Measurements from ENCODE around the gene DNAH1. TPM values are rescaled to one million over a fixed set of nuclear protein-coding genes. Genes with fewer than 3 reads are reported as not detected.

The DNAH1 gene
- total and polyA plus RNA-seq, 2 donors (not counting 1 experiment from before 2014, with no cell fraction given), result 47.2 to 59.2 TPM

- Histone ChIP-seq H3K79me2 (ENCODE audit: control insufficient read depth, insufficient read depth, low read length) (peaks cover 72% of the 10 kb centered on the region), H3K9ac (ENCODE audit: low read length) (no peak overlapping the region), H3K9me3 (ENCODE audit: control extremely low read depth in 1 of 3, control insufficient read depth in 2 of 3, insufficient read depth in 1 of 3, low read length in 2 of 3) (no peaks in the 10 kb centered on the region), H3K4me3 (ENCODE audit: control extremely low read depth in 1 of 5, extremely low read depth in 1 of 5, insufficient read depth in 1 of 5, low read depth in 2 of 5, low read length in 4 of 5) (no peak overlapping the region), H3K4me1 (ENCODE audit: control insufficient read depth in 2 of 2, insufficient read depth in 2 of 2, low read length in 2 of 2) (peaks cover 12 to 15% of the 10 kb centered on the region in 2 donors), H2AFZ (ENCODE audit: insufficient read depth, low read depth, low read length, poor library complexity, severe bottlenecking) (no peak overlapping the region), H3K4me2 (replicated peaks; ENCODE audit: low read depth, low read length, poor library complexity, severe bottlenecking) (no peak overlapping the region), H3K27ac (ENCODE audit: low read length in 2 of 2) (no peak overlapping the region), H4K20me1 (ENCODE audit: control insufficient read depth, insufficient read depth, low read length, poor library complexity, severe bottlenecking) (peaks cover 8% of the 10 kb centered on the region), H3K36me3 (replicated peaks in 1 of 2; ENCODE audit: control extremely low read depth in 1 of 2, control insufficient read depth in 1 of 2, extremely low read depth in 1 of 2, insufficient read depth in 2 of 2, low read length in 1 of 2) (peaks cover 0 to 36% of the 10 kb centered on the region in 2 experiments), H3K27me3 (replicated peaks in 1 of 4; ENCODE audit: control extremely low read depth in 1 of 4, control insufficient read depth in 3 of 4, insufficient read depth in 4 of 4, low read length in 3 of 4) (no peaks in the 10 kb centered on the region)
- no peak for TF ChIP-seq CTCF (IDR thresholded peaks at IDR 0.05)
- TF ChIP-seq EZH2 (IDR thresholded peaks at IDR 0.05; ENCODE audit: borderline replicate concordance, insufficient read depth, low read depth, low read length, poor library complexity, severe bottlenecking), result no peak
- 100% methylated on average over 1 of the region's 1 CpG for WGBS (ENCODE audit: insufficient coverage)
- intact Hi-C loops (cut with micrococcal nuclease), result no loop called here
- H3K9me3 Mint-ChIP-seq (ENCODE audit: insufficient read depth), result no peaks in the 10 kb centered on the region
- H3K4me1 Mint-ChIP-seq, result peaks cover 29% of the 10 kb centered on the region
- no peak overlapping the region for H3K4me3 Mint-ChIP-seq
- peak overlapping the region; percentile 100 for H3K27ac Mint-ChIP-seq
- DNase-seq (no peak), ATAC-seq (ENCODE audit: low read depth) (no peak)
- H3K27me3 Mint-ChIP-seq, result no peaks in the 10 kb centered on the region
- CTCF ChIA-PET, result interaction anchor here (1.2 to 17.5 kb wide), 9 partner anchors 11 to 67 kb away, joined by 4 to 352 read pairs (median 14); partner anchors contain the start of genes PPM1M, TLR9 and WDR82
- POLR2A ChIA-PET, result interaction anchor here (0.8 to 4.0 kb wide), 4 partner anchors 11 to 64 kb away, joined by 4 to 52 read pairs (median 14); partner anchors contain the start of genes TLR9 and WDR82
These were observed 26.8 kb upstream of the DNAH1 start for GRCh38 chr3:52289338-52289746.

- no peak overlapping the region for H3K9ac ChIP-seq (ENCODE audit: low read length)
- no peak overlapping the region for H3K4me2 ChIP-seq (replicated peaks; ENCODE audit: low read depth, low read length, poor library complexity, severe bottlenecking)
- WGBS (ENCODE audit: insufficient coverage), result 91% methylated on average over 13 of the region's 15 CpGs
- Mint-ChIP-seq H3K27me3 (no peaks in the 10 kb centered on the region), H3K9me3 (ENCODE audit: insufficient read depth) (no peaks in the 10 kb centered on the region), H3K4me3 (no peak overlapping the region), H3K4me1 (peaks cover 29% of the 10 kb centered on the region), H3K27ac (no peak overlapping the region)
- H3K4me3 ChIP-seq (ENCODE audit: control extremely low read depth in 1 of 5, extremely low read depth in 1 of 5, insufficient read depth in 1 of 5, low read depth in 2 of 5, low read length in 4 of 5), result no peak overlapping the region
- intact Hi-C loops (cut with micrococcal nuclease), result no loop called here
- ATAC-seq (ENCODE audit: low read depth) (no peak), DNase-seq (no peak)
- H3K27me3 ChIP-seq (replicated peaks in 1 of 4; ENCODE audit: control extremely low read depth in 1 of 4, control insufficient read depth in 3 of 4, insufficient read depth in 4 of 4, low read length in 3 of 4), result no peaks in the 10 kb centered on the region
- TF ChIP-seq CTCF (IDR thresholded peaks at IDR 0.05) (no peak), EZH2 (IDR thresholded peaks at IDR 0.05; ENCODE audit: borderline replicate concordance, insufficient read depth, low read depth, low read length, poor library complexity, severe bottlenecking) (no peak)
- peaks cover 0 to 36% of the 10 kb centered on the region in 2 experiments for H3K36me3 ChIP-seq (replicated peaks in 1 of 2; ENCODE audit: control extremely low read depth in 1 of 2, control insufficient read depth in 1 of 2, extremely low read depth in 1 of 2, insufficient read depth in 2 of 2, low read length in 1 of 2)
- peaks cover 76% of the 10 kb centered on the region for H3K79me2 ChIP-seq (ENCODE audit: control insufficient read depth, insufficient read depth, low read length)
- H3K27ac ChIP-seq (ENCODE audit: low read length in 2 of 2), result no peak overlapping the region
- POLR2A ChIA-PET, result interaction anchor here (4.0 kb wide), 1 partner anchor 12 kb away, joined by 52 read pairs; the partner anchor contains the start of gene WDR82
- peaks cover 8% of the 10 kb centered on the region for H4K20me1 ChIP-seq (ENCODE audit: control insufficient read depth, insufficient read depth, low read length, poor library complexity, severe bottlenecking)
- CTCF ChIA-PET, result interaction anchor here (1.1 to 17.5 kb wide), 9 partner anchors 10 to 156 kb away, joined by 3 to 352 read pairs (median 14); partner anchors contain the start of genes PPM1M, TLR9 and WDR82
- no peaks in the 10 kb centered on the region for H3K9me3 ChIP-seq (ENCODE audit: control extremely low read depth in 1 of 3, control insufficient read depth in 2 of 3, insufficient read depth in 1 of 3, low read length in 2 of 3)
- peaks cover 12 to 15% of the 10 kb centered on the region in 2 donors for H3K4me1 ChIP-seq (ENCODE audit: control insufficient read depth in 2 of 2, insufficient read depth in 2 of 2, low read length in 2 of 2)
- no peak overlapping the region for H2AFZ ChIP-seq (ENCODE audit: insufficient read depth, low read depth, low read length, poor library complexity, severe bottlenecking)
These were observed 26.1 kb upstream of the DNAH1 start for GRCh38 chr3:52289747-52290595.
